Measurements from ENCODE around the gene TRPC4. TPM values are rescaled to one million over a fixed set of nuclear protein-coding genes. Genes with fewer than 3 reads are reported as not detected.

Gene TRPC4
- total RNA-seq, 2 experiments from 2014 or later, result not detected

GRCh38 chr13:37662624-37663023 lies 206.9 kb downstream of the TRPC4 start:
- H3K27ac ChIP-seq (ENCODE audit: low read depth, low read length, poor library complexity, severe bottlenecking), result no peak overlapping the region
- DNase-seq (ENCODE audit: low spot score), result no peak
- intact Hi-C loops (cut with micrococcal nuclease; ENCODE audit: unreplicated experiment), result no loop called here
- H3K79me2 ChIP-seq (ENCODE audit: insufficient read depth, low read depth, low read length), result no peaks in the 10 kb centered on the region
- H3K4me3 ChIP-seq (ENCODE audit: low read depth, low read length, poor library complexity, severe bottlenecking), result no peak overlapping the region
- TF ChIP-seq EZH2phosphoT487 (IDR thresholded peaks at IDR 0.05; ENCODE audit: borderline replicate concordance, low read depth, low read length) (no peak), CTCF (conservative IDR thresholded peaks at IDR 0.05; ENCODE audit: low read length) (no peak)
- no peaks in the 10 kb centered on the region for H3K4me1 ChIP-seq (ENCODE audit: insufficient read depth, low read length, poor library complexity, severe bottlenecking)
- H3K9me3 ChIP-seq (ENCODE audit: low read length), result no peaks in the 10 kb centered on the region
- ChIA-PET POLR2A (interaction anchor here (0.6 kb wide), 1 partner anchor 8 kb away, joined by 4 read pairs; no protein-coding TSS in a partner anchor), CTCF (ENCODE audit: unreplicated experiment) (no interaction called here)
- no peak overlapping the region for H3K4me2 ChIP-seq (ENCODE audit: low read length)
- no peaks in the 10 kb centered on the region for H3K36me3 ChIP-seq (ENCODE audit: insufficient read depth, low read length)
- H3K9me2 ChIP-seq (ENCODE audit: insufficient read depth, low read length), result no peaks in the 10 kb centered on the region
- no peaks in the 10 kb centered on the region for H4K20me1 ChIP-seq (ENCODE audit: insufficient read depth, low read length)
- H2AFZ ChIP-seq (ENCODE audit: low read length), result no peak overlapping the region
- BruUV-seq (replicated peaks), result no TSS peak

GRCh38 chr13:37657956-37658355 lies 211.6 kb downstream of the TRPC4 start:
- no peaks in the 10 kb centered on the region for H3K9me2 ChIP-seq (ENCODE audit: insufficient read depth, low read length)
- no peaks in the 10 kb centered on the region for H3K9me3 ChIP-seq (ENCODE audit: low read length)
- BruUV-seq (replicated peaks), result no TSS peak
- ChIA-PET CTCF (ENCODE audit: unreplicated experiment) (no interaction called here), POLR2A (interaction anchor here (0.9 kb wide), 1 partner anchor 267 kb away, joined by 3 read pairs; no protein-coding TSS in a partner anchor)
- H3K79me2 ChIP-seq (ENCODE audit: insufficient read depth, low read depth, low read length), result no peaks in the 10 kb centered on the region
- no peak overlapping the region for H2AFZ ChIP-seq (ENCODE audit: low read length)
- no peak overlapping the region for H3K4me2 ChIP-seq (ENCODE audit: low read length)
- H3K27ac ChIP-seq (ENCODE audit: low read depth, low read length, poor library complexity, severe bottlenecking), result no peak overlapping the region
- no peaks in the 10 kb centered on the region for H4K20me1 ChIP-seq (ENCODE audit: insufficient read depth, low read length)
- H3K36me3 ChIP-seq (ENCODE audit: insufficient read depth, low read length), result no peaks in the 10 kb centered on the region
- intact Hi-C loops (cut with micrococcal nuclease; ENCODE audit: unreplicated experiment), result loop anchor here (10.0 kb wide), 1 partner anchor 387 kb away; no protein-coding TSS in a partner anchor
- H3K4me1 ChIP-seq (ENCODE audit: insufficient read depth, low read length, poor library complexity, severe bottlenecking), result no peaks in the 10 kb centered on the region
- H3K4me3 ChIP-seq (ENCODE audit: low read depth, low read length, poor library complexity, severe bottlenecking), result no peak overlapping the region
- no peak for TF ChIP-seq EZH2phosphoT487 (IDR thresholded peaks at IDR 0.05; ENCODE audit: borderline replicate concordance, low read depth, low read length)
- TF ChIP-seq CTCF (conservative IDR thresholded peaks at IDR 0.05; ENCODE audit: low read length), result no peak
- no peak for DNase-seq (ENCODE audit: low spot score)

- H3K9me2 ChIP-seq (ENCODE audit: insufficient read depth, low read length), result no peaks in the 10 kb centered on the region
- H3K27ac ChIP-seq (ENCODE audit: low read depth, low read length, poor library complexity, severe bottlenecking), result no peak overlapping the region
- H3K36me3 ChIP-seq (ENCODE audit: insufficient read depth, low read length), result no peaks in the 10 kb centered on the region
- TF ChIP-seq EZH2phosphoT487 (IDR thresholded peaks at IDR 0.05; ENCODE audit: borderline replicate concordance, low read depth, low read length) (no peak), CTCF (conservative IDR thresholded peaks at IDR 0.05; ENCODE audit: low read length) (no peak)
- ChIA-PET CTCF (ENCODE audit: unreplicated experiment) (no interaction called here), POLR2A (no interaction called here)
- H3K4me1 ChIP-seq (ENCODE audit: insufficient read depth, low read length, poor library complexity, severe bottlenecking), result no peaks in the 10 kb centered on the region
- H3K79me2 ChIP-seq (ENCODE audit: insufficient read depth, low read depth, low read length), result no peaks in the 10 kb centered on the region
- DNase-seq (ENCODE audit: low spot score), result no peak
- no peaks in the 10 kb centered on the region for H4K20me1 ChIP-seq (ENCODE audit: insufficient read depth, low read length)
- intact Hi-C loops (cut with micrococcal nuclease; ENCODE audit: unreplicated experiment), result loop anchor here (10.0 kb wide), 1 partner anchor 388 kb away; no protein-coding TSS in a partner anchor
- no peak overlapping the region for H3K4me3 ChIP-seq (ENCODE audit: low read depth, low read length, poor library complexity, severe bottlenecking)
- no peak overlapping the region for H2AFZ ChIP-seq (ENCODE audit: low read length)
- BruUV-seq (replicated peaks), result no TSS peak
- no peak overlapping the region for H3K4me2 ChIP-seq (ENCODE audit: low read length)
- no peaks in the 10 kb centered on the region for H3K9me3 ChIP-seq (ENCODE audit: low read length)
These were observed 212.4 kb downstream of the TRPC4 start for GRCh38 chr13:37657134-37657533.

Measured in OCI-LY7 (cell line).